MM.1S (cell line): ENCODE results near the gene HOMER1.

ENCODE experiments used
- DNase-seq: peaks from one replicate; pipeline ENCODE4 v3.0.0-alpha.2; 2015
- H2AFZ ChIP-seq: fragments of 300-600 bp; sonication (generic); 2 replicates; pipeline ENCODE4 v1.6.0; 2016; ENCODE audit warnings: antibody characterized with exemption, low read length
- H3F3A ChIP-seq: fragments of 300-600 bp; sonication (generic); 2 replicates; pipeline ENCODE4 v1.6.1; 2016; ENCODE audit warnings: mild to moderate bottlenecking, antibody characterized with exemption, low read length, moderate library complexity, mixed read lengths; ENCODE audit not compliant: insufficient read depth
- H3K27ac ChIP-seq: fragments of 300-600 bp; sonication (generic); 2 replicates; pipeline ENCODE4 v1.5.1; 2016; ENCODE audit warnings: mild to moderate bottlenecking, low read length
- H3K27me3 ChIP-seq: fragments of 300-600 bp; sonication (generic); replicated peaks from 2 replicates; pipeline ENCODE4 v1.6.0; 2016; ENCODE audit warnings: low read length; ENCODE audit not compliant: insufficient read depth
- H3K36me3 ChIP-seq: fragments of 300-600 bp; sonication (generic); replicated peaks from 2 replicates; pipeline ENCODE4 v1.6.1; 2016; ENCODE audit warnings: mild to moderate bottlenecking, low read length, mixed read lengths; ENCODE audit not compliant: insufficient read depth
- H3K4me1 ChIP-seq: fragments of 300-600 bp; sonication (generic); 2 replicates; pipeline ENCODE4 v1.6.1; 2016; ENCODE audit warnings: low read length, mixed read lengths
- H3K4me2 ChIP-seq: fragments of 300-600 bp; sonication (generic); 2 replicates; pipeline ENCODE4 v1.6.0; 2016; ENCODE audit warnings: low read depth, low read length
- H3K4me3 ChIP-seq: fragments of 300-600 bp; sonication (generic); 2 replicates; pipeline ENCODE4 v1.5.1; 2016; ENCODE audit warnings: low read length, mixed read lengths
- H3K79me2 ChIP-seq: fragments of 300-600 bp; sonication (generic); 2 replicates; pipeline ENCODE4 v1.6.1; 2016; ENCODE audit warnings: mixed run types, low read length, mixed read lengths
- H3K9ac ChIP-seq: fragments of 300-600 bp; sonication (generic); 2 replicates; pipeline ENCODE4 v1.6.1; 2016; ENCODE audit warnings: low read length, mixed read lengths
- H3K9me2 ChIP-seq: fragments of 300-600 bp; sonication (generic); replicated peaks from 2 replicates; pipeline ENCODE4 v1.6.1; 2016; ENCODE audit warnings: mild to moderate bottlenecking, low read length, mixed read lengths; ENCODE audit not compliant: insufficient read depth
- H3K9me3 ChIP-seq: fragments of 300-600 bp; sonication (generic); replicated peaks from 2 replicates; pipeline ENCODE4 v1.6.1; 2016; ENCODE audit warnings: mild to moderate bottlenecking, low read length, mixed read lengths; ENCODE audit not compliant: insufficient read depth
- H4K20me1 ChIP-seq: fragments of 300-600 bp; sonication (generic); 2 replicates; pipeline ENCODE4 v1.6.1; 2016; ENCODE audit warnings: mild to moderate bottlenecking, low read length, moderate library complexity, mixed read lengths; ENCODE audit not compliant: insufficient read depth
- CTCF ChIP-seq: fragments of 300-600 bp; sonication (generic); IDR thresholded peaks from 2 replicates; pipeline ENCODE4 v1.5.1; 2016; ENCODE audit warnings: antibody characterized with exemption, low read length, mixed read lengths
- EZH2 ChIP-seq: fragments of 300-600 bp; sonication (generic); optimal IDR thresholded peaks from 2 replicates; pipeline ENCODE3; 2017; ENCODE audit warnings: low read depth, mild to moderate bottlenecking, antibody characterized with exemption, low read length, mixed read lengths
- EZH2phosphoT487 ChIP-seq: fragments of 300-600 bp; sonication (generic); IDR thresholded peaks from 2 replicates; pipeline ENCODE4 v1.6.1; 2018; ENCODE audit warnings: antibody characterized with exemption, low read length

The HOMER1 gene

GRCh38 chr5:79456400-79456799 is 57.5 kb downstream of the HOMER1 start:
- Histone ChIP-seq H2AFZ (peak overlapping the region; percentile 28), H4K20me1 (no peaks in the 10 kb centered on the region), H3F3A (peaks cover 19% of the 10 kb centered on the region), H3K9me2 (no peaks in the 10 kb centered on the region), H3K9ac (peak overlapping the region; percentile 44), H3K4me2 (peak overlapping the region; percentile 84), H3K79me2 (peaks cover 25% of the 10 kb centered on the region), H3K4me1 (peaks cover 13% of the 10 kb centered on the region), H3K4me3 (peak overlapping the region; percentile 57), H3K36me3 (no peaks in the 10 kb centered on the region), H3K27ac (peak overlapping the region; percentile 80; the same call in 1 of the 2 replicates), H3K27me3 (no peaks in the 10 kb centered on the region), H3K9me3 (no peaks in the 10 kb centered on the region)
- DNase-seq = no peak
- TF ChIP-seq EZH2 (no peak), CTCF (no peak), EZH2phosphoT487 (no peak)

DNA sequence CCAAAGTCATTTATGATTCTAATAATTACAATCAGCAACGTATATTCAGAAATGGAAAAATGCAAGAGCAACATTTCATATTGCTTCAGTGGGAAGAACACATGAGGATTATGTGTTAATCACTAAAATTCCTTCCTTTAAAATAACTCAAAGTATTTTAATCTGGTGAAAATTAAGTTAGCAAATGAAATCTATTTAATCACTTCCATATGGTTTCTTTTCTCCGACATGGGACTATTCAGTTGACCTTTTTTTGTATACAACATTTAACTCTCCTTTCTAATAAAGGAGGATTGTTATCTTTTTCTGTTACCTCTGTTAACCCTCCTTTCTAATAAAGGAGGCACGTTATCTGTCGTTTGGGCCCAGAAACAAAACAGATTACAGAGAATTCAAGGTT is 59.9 kb downstream of the HOMER1 start:
- no peaks in the 10 kb centered on the region for H3K27me3 ChIP-seq
- no peaks in the 10 kb centered on the region for H3K9me3 ChIP-seq
- H4K20me1 ChIP-seq = no peaks in the 10 kb centered on the region
- peaks cover 13% of the 10 kb centered on the region for H3K4me1 ChIP-seq
- TF ChIP-seq CTCF = no peak
- TF ChIP-seq EZH2 = no peak
- TF ChIP-seq EZH2phosphoT487 = no peak
- no peaks in the 10 kb centered on the region for H3K9me2 ChIP-seq
- H3F3A ChIP-seq = peaks cover 19% of the 10 kb centered on the region
- no peaks in the 10 kb centered on the region for H3K36me3 ChIP-seq
- H2AFZ ChIP-seq = no peak overlapping the region
- H3K4me3 ChIP-seq = no peak overlapping the region
- H3K79me2 ChIP-seq = peaks cover 25% of the 10 kb centered on the region
- no peak overlapping the region for H3K27ac ChIP-seq
- no peak for DNase-seq
- H3K9ac ChIP-seq = no peak overlapping the region
- no peak overlapping the region for H3K4me2 ChIP-seq

DNA sequence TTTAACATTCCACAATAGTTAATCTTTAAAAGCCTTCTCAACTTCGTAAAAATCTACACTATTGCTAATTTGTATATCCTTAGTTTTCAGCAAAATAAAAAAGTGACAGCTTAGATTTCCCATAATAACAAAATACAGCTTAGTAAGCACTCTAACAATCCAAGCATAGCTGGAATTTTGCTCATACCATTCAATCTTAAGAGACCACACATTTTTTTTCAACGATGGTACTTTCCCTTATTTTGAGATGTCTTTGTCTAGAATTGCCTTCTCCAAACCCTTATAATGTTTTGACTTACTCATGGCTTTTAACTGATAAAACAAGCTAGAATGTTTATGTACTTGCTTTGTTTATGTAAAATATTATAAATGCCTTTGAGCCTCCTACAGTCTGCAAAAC is 65.6 kb downstream of the HOMER1 start:
- DNase-seq = no peak
- Histone ChIP-seq H3K36me3 (no peaks in the 10 kb centered on the region), H4K20me1 (no peaks in the 10 kb centered on the region), H3K27ac (no peak overlapping the region), H3K4me2 (no peak overlapping the region), H3K9me2 (no peaks in the 10 kb centered on the region), H3K9me3 (no peaks in the 10 kb centered on the region), H3K9ac (no peak overlapping the region), H2AFZ (no peak overlapping the region), H3K27me3 (no peaks in the 10 kb centered on the region), H3K4me3 (no peak overlapping the region), H3F3A (no peaks in the 10 kb centered on the region), H3K4me1 (peaks cover 12% of the 10 kb centered on the region), H3K79me2 (peaks cover 7% of the 10 kb centered on the region; the same call in 1 of the 2 replicates)
- TF ChIP-seq EZH2phosphoT487 = no peak
- TF ChIP-seq EZH2 = no peak
- TF ChIP-seq CTCF = no peak
